HG03097 (cell line): ENCODE measurements around the gene DEPDC5.

Experiments
- ATAC-seq: cut with Tn5 transposase; IDR thresholded peaks from one replicate; pipeline ENCODE4 v1.9.1; 2021; ENCODE audit not compliant: unreplicated experiment, low FRiP score

Gene DEPDC5

DNA sequence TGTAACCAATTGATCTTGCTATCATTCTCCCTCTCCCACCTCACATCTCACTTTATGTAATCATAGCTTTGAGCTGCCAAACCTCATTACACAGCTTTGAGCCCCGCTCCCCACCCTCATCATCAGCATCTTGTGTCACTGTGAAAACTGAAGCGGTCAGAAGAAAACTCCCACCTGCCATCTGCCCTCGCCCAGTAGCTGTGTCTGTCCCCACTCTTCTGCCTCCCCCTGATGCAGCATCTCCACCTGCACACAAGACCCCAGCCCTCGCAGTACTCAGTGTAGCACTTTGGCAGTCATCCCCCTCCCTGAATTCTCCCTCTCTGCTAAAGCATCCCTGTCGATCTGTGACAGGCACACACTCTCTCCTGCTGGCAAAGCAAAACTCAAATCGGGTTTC lies 130.2 kb downstream of the DEPDC5 start:
- ATAC-seq = no peak

GRCh38 chr22:31891366-31892079 lies 137.7 kb downstream of the DEPDC5 start:
- no peak for ATAC-seq

DNA sequence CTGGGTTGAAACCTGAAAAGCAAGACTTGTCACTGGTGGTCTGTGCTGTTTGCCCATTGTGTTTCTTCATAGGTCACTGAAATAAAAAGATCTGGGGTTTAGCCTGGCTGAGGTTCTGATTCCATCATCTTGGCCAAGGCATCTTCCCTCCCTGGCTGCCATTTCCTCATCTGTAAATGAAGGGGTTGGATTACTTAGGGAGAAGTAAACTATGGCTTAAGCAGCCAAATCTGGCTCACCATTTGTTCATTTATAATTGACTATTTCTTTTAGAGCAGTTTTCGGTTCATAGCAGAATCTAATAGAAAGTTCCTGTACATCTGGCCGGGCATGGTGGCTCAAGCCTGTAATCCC lies 138.2 kb downstream of the DEPDC5 start:
- no peak for ATAC-seq

DNA sequence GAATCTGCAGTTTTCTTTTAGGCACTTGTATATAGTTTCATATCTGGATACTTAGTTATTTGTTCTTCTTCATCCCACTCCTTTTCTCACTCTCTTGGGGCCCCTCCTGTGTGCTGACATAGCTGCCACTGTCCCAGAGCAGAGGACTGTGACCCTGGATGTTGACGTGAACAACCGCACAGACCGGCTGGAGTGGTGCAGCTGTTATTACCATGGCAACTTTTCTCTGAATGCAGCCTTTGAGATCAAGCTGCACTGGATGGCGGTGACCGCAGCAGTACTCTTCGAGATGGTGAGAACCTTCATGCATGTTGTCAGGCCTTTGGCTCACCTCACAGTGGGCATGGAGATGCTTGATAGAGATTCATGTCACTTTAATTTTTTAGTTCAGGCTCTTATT lies 139.6 kb downstream of the DEPDC5 start:
- ATAC-seq = no peak

- ATAC-seq = no peak
These were observed 141.7 kb downstream of the DEPDC5 start for GRCh38 chr22:31895411-31896123.

GRCh38 chr22:31896472-31896871 lies 142.7 kb downstream of the DEPDC5 start:
- no peak for ATAC-seq

- no peak for ATAC-seq
These were observed 144.3 kb downstream of the DEPDC5 start for GRCh38 chr22:31897842-31898805.

- no peak for ATAC-seq
These were observed 145.1 kb downstream of the DEPDC5 start for GRCh38 chr22:31898926-31899325.

DNA sequence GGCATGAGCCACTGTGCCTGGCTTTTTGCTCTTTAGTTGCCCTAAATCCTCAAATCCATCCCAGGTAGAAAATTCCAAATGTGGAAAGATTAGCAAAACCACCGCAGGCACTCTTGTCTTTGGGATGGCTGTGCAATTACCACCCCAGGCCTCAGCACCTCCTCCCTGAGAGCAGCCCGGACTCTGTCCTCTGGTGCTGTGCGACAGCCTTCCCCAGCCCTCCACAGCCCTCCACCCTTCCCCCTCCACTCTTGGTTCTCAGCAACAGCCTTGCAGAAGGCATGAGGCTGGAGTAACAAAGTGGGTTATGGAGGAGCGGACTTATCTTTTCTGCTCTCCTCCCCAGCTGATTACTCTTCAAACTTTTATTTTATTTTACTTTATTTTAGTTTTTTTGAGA lies 145.8 kb downstream of the DEPDC5 start:
- no peak for ATAC-seq

- no peak for ATAC-seq
These were observed 147.7 kb downstream of the DEPDC5 start for GRCh38 chr22:31901388-31902137.

DNA sequence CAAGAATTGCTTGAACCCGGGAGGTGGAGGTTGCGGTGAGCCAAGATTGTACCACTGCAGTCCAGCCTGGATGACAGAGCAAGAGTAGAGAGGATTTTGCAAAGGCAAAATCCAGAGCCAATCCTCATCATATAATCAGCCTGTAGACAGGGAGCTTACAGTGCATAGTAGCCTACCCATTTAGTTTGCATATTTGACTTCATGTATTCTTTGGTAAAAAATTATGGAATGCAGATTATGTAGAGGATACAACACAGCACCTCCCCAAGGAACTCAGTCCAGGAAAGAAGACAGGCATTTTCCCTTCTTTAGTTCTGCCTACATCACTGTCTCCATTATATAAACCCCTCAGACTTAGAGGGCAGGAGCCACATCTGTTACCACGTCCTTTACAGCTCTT lies 150.8 kb downstream of the DEPDC5 start:
- ATAC-seq = no peak

- no peak for ATAC-seq
These were observed 151.5 kb downstream of the DEPDC5 start for GRCh38 chr22:31905356-31905755.

DNA sequence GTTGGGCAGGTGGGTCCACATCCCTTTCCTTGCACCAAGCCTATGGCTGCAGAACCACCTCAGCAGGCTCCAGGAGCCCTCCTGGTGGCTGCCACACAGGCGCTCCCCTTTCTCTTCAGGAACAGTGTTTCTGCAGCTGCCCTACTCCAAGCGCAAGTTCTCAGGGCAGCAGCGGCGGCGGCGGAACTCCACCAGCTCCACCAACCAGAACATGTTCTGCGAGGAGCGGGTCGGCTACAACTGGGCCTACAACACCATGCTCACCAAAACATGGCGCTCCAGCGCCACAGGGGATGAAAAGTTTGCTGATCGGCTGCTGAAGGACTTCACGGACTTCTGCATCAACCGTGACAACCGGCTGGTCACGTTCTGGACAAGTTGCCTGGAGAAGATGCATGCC lies 152.3 kb downstream of the DEPDC5 start:
- ATAC-seq = no peak

GRCh38 chr22:31906569-31906968 lies 152.8 kb downstream of the DEPDC5 start:
- ATAC-seq = no peak

DNA sequence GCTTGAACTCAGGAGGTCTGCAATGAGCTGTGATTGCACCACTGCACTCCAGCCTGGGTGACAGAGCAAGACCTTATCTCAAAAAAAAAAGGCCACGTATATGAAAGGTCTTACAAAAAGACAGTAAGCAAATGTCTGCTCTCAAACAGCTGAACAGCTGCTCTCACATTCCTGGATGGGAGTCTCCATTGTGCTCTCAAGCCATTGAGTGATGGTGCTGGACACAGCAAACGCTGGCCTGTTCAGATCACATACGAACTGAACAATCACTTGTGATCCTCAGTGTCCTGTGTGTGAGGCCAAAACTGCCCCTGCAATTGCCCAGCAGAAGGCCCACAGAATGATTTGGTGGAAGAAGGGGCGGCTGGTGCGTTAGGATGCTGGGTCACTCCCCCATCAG lies 156.2 kb downstream of the DEPDC5 start:
- ATAC-seq = no peak

- no peak for ATAC-seq
These were observed 158.0 kb downstream of the DEPDC5 start for GRCh38 chr22:31911565-31912406.

GRCh38 chr22:31912407-31912743 lies 158.6 kb downstream of the DEPDC5 start:
- ATAC-seq = no peak

- ATAC-seq = no peak
These were observed 161.8 kb downstream of the DEPDC5 start for GRCh38 chr22:31915586-31915985.

DNA sequence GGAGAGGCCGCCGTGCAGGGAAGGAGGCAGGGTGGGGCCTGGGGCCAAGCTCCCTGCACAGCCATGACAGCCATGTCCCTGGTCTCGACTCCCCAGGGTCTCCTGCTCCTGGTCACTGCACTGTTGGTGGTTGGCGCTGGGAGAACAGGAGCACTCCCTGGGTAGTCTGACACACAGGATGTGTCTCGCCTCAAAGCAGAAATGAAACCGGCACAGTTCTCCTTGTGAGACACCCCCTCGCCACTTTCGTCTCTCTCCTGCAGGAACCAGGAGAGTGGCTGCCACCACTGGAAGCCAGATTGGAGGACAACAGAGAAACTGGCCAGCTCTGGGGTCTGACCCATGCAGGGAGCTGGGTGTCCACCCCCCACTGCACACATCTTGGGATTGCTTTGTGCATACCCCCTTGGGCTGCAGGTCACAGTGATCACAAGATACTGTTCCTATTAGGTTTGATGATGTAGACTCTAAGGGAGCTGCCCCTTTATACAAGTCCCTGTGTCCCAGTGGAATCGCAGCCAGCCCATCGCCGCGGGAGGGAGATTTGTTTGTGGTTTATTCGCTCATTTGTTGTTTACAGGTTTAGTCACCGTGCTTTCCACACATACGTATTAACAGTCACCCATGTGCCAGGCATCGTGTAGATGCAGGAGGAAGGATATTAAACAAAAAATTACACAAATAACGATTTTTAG lies 163.6 kb downstream of the DEPDC5 start:
- ATAC-seq = peak; percentile 57
